Measurements from ENCODE around the gene C9orf43.

The C9orf43 gene

GRCh38 chr9:113468716-113469448, 58.3 kb downstream of the C9orf43 start:
- DNase-seq = no peak

- DNase-seq = no peak
Measured at GRCh38 chr9:113471143-113471542, 60.6 kb downstream of the C9orf43 start.

- DNase-seq = no peak
Measured at GRCh38 chr9:113471566-113471965, 61.0 kb downstream of the C9orf43 start.

- no peak for DNase-seq
Measured at GRCh38 chr9:113472199-113472598, 61.7 kb downstream of the C9orf43 start.

GRCh38 chr9:113474360-113475028, 63.9 kb downstream of the C9orf43 start:
- DNase-seq = no peak

- DNase-seq = no peak
Measured at GRCh38 chr9:113475031-113475430, 64.5 kb downstream of the C9orf43 start.

GRCh38 chr9:113475992-113476391, 65.4 kb downstream of the C9orf43 start:
- no peak for DNase-seq

GRCh38 chr9:113476511-113476916, 66.0 kb downstream of the C9orf43 start:
- DNase-seq = no peak

- no peak for DNase-seq
Measured at GRCh38 chr9:113477058-113477457, 66.5 kb downstream of the C9orf43 start.

- DNase-seq = no peak
Measured at GRCh38 chr9:113477661-113478060, 67.1 kb downstream of the C9orf43 start.

- no peak for DNase-seq
Measured at GRCh38 chr9:113479174-113479621, 68.7 kb downstream of the C9orf43 start.
